Epithelial cell of esophagus (primary cell): ENCODE results near the gene STX4.

Experiments
- DNase-seq: peaks from one replicate; pipeline ENCODE4 v3.0.0; 2010; ENCODE audit warnings: low read depth
- H3K4me3 ChIP-seq: 2 replicates; pipeline ENCODE4 v1.5.1; 2011; ENCODE audit warnings: mild to moderate bottlenecking, low read length, control low read depth
- TF ChIP-seq, protein P1 (sequence below): IDR thresholded peaks from 2 replicates; pipeline ENCODE4 v1.5.1; 2011; ENCODE audit warnings: low read depth, mild to moderate bottlenecking, low read length, control low read depth, inconsistent platforms; ENCODE audit not compliant: insufficient read depth; ENCODE audit errors: missing control alignments

The STX4 gene

DNA sequence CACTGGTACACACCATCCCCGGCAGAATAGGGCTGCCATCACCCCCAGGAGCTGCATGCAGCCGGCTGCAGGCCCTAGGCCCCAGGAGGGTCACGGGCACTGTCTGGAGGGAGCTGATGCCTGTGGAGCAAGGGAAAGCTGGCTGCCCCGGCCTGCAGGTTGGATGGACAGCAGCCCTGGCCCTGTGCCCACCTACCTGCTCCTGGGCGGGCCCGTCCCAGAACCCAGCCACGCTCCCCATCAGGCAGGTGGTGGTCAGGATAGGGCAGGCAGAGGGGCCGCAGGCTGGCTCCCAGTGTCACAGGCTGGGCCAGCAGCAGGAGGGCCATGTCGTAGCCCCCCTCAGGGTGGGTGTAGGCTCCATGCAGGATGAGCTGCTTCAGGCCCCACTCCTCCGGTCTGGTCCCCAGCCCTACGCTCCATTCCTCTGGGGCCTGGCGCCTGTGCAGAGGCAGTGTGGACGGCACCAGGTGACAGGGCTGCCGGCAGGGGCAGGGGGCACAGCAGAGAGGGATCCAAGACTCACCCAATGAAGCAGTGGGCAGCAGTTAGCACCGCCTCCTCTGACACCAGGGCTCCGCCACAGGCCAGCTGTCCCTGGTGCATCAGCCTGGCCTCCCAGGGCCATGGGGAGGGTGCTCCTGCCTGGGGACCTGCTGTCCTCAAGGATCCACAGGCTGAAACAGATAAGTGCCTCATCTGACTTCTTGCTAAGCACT lies 51.4 kb downstream of the STX4 start:
- TF ChIP-seq, protein P1, sequence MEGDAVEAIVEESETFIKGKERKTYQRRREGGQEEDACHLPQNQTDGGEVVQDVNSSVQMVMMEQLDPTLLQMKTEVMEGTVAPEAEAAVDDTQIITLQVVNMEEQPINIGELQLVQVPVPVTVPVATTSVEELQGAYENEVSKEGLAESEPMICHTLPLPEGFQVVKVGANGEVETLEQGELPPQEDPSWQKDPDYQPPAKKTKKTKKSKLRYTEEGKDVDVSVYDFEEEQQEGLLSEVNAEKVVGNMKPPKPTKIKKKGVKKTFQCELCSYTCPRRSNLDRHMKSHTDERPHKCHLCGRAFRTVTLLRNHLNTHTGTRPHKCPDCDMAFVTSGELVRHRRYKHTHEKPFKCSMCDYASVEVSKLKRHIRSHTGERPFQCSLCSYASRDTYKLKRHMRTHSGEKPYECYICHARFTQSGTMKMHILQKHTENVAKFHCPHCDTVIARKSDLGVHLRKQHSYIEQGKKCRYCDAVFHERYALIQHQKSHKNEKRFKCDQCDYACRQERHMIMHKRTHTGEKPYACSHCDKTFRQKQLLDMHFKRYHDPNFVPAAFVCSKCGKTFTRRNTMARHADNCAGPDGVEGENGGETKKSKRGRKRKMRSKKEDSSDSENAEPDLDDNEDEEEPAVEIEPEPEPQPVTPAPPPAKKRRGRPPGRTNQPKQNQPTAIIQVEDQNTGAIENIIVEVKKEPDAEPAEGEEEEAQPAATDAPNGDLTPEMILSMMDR, result no peak
- no peak for DNase-seq
- H3K4me3 ChIP-seq, result no peak overlapping the region

DNA sequence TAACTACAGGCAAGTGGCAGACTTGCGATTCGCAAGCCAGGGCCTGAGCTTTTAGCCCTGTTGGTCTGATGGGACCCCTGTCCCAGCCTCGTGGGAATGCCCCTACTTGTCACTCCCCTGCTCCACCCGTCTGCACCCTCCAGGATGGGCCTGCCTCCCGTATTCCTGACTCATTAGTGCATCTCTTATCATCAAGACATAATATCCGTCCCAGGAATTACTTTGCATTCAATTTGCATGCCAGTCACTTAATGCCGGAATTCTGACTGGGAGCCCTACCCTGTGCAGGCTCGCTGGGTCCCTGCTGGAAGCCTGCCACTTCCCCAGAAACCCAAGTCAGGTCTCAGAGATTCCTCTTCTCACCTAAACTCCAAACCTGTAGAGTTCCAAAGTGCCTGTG lies 52.1 kb downstream of the STX4 start:
- peak; percentile 58 for DNase-seq
- no peak overlapping the region for H3K4me3 ChIP-seq
- TF ChIP-seq, protein P1, result no peak

DNA sequence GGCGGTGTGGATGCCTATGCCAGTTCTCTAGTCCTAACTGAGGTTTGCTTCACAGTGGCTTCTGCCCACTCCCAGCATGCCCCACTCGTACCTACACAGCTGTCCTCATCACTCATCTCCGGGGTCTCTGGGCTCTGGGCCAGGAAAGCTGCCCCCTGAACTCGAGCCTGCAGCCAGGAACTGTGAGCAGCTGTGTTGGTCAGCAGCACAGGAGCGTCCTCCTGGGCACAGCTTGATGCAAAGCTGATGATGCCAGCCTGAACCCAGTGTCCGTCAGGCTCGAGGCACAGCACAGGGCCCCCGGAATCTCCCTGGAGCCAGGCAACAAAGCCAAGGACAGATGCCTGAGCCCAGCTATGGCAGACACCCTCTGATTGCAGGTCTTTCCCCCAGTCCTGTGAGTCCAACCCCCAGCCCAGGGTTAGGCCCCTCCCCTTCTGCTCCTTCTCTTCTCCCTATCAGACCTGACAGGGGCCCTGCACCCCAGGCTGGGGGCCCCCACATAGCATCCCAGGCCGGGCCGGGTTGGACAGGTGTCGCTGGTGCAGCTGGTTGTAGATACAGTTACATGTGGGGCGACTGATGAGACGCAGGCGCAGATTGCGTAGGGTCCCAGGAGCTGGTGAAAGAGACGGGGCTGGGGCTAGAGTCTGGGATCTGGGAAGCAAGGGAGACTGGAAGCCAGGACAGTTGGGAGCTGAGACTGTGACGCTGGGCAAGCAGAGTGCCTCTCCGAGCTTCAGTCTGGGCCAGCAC lies 52.7 kb downstream of the STX4 start:
- DNase-seq, result no peak
- TF ChIP-seq, protein P1, result no peak
- H3K4me3 ChIP-seq, result no peak overlapping the region

GRCh38 chr16:31086629-31086906 lies 53.2 kb downstream of the STX4 start:
- TF ChIP-seq, protein P1, result no peak

DNA sequence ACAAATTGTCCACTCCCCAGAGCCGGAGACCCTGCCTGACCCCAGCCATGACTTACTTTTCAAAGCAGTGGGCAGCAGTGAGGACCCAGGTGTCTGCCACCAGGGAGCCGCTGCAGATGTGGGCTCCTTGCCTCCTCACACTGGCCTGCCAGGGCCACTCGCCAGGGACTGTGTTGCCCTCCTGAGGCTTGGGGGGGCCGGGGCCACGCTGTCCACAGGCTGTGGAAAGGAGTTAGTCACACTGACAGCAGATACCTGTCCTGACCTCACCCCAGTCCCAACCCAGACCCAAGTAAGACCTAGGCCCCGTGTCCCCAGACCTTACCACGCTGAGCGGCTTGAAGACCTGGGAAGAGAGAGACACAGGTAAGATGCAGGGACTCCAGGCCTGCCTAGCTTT lies 54.1 kb downstream of the STX4 start:
- no peak for DNase-seq
- TF ChIP-seq, protein P1, result no peak

More at GRCh38 chr16:31086629-31086906, 53.2 kb downstream of the STX4 start:
- no peak for DNase-seq
- H3K4me3 ChIP-seq, result no peak overlapping the region

GRCh38 chr16:31087971-31088370 lies 54.6 kb downstream of the STX4 start:
- TF ChIP-seq, protein P1, result no peak
- no peak for DNase-seq
- H3K4me3 ChIP-seq, result no peak overlapping the region

More for the DNA sequence above, 54.1 kb downstream of the STX4 start:
- no peak overlapping the region for H3K4me3 ChIP-seq
